Dermis microvascular lymphatic vessel endothelial cell (primary cell): ENCODE data around the gene MBD4. TPM values are rescaled to one million over a fixed set of nuclear protein-coding genes. Genes with fewer than 3 reads are reported as not detected.
"Not testable (repeated sequence)": the region's sequence is repeated elsewhere in the genome, so short reads cannot be mapped to it uniquely, and the experiment has no call there.

Experiments
- DNase-seq, 2 donors: peaks; one replicate each; pipeline versions ENCODE4 v3.0.0 to v3.0.0-alpha.2; 2010; ENCODE audit warnings: low read depth in 2 of 2
- total RNA-seq: library from RNA; depleted of rRNA; stranded (reverse); fragments of >200 nt; gene quantifications from 2 replicates; pipeline ENCODE4 v1.2.1, GENCODE V29; 2014

Gene MBD4
- 17.3 and 23.0 TPM in 2 replicates for total RNA-seq

DNA sequence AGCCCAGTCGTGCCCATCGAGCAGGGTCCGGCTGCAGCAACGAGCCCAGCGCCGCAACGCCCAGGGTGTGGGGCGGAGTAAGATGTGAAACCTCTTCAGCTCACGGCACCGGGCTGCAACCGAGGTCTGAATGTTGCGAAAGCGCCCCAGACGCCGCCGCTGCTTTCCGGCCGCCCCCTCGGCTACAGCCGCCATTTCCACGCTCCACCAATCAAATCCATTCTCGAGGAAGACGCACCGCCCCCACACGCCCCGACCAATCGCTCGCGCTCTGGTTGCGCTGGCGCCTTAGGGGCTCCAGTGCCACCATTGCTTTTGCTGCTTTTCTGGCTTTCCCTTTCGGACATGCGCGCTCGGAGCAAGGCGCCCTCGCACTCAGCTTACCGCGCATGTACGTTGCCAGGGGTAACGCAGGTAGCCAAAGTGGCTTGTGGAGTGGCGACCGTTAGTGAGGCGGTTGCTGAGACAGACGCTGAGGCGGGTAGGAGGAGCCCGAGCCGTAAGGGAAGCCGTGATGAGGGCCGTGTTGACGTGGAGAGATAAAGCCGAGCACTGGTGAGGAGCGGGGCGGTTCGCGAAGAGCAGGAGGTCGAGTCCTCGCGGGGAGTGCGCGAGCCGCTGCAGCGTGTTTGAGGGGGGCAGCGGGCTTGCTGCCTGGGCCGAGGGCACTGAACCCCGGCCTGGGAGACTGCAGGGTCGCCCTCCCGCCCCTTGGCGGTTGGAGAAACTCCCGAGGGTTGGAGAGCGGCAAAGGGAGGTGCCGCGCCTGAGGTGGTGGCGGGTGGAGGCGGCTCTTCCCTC is at the start of gene MBD4, which contains the start of gene IFT122:
TSS of gene MBD4 (minus strand) at position 132 of the 801 bp plus-strand sequence. CDS start at position 17, 115 bp downstream.
TSS of gene IFT122 (plus strand) at position 408 of the 801 bp plus-strand sequence. CDS start at position 515, 107 bp downstream.
- peak; percentile 97 to 99 for DNase-seq

DNA sequence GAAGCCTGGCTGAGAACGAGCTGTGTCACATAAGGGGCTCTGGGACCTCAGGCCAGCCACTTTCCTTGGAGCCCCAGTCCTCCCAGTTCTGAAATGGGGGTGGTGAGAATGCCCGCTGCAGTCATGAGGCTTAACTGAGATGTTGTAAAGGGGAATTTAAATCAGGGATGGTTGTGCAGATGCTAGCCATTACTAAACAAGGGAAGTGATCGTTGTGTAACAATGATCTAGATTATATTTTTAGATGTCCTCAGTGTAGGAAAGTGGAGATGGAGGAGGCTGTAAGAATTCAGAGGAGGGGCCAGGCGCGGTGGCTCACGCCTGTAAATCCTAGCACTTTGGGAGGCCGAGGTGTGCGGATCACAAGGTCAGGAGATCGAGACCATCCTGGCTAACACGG is 49.5 kb upstream of the MBD4 start:
- DNase-seq, result not testable (repeated sequence)

DNA sequence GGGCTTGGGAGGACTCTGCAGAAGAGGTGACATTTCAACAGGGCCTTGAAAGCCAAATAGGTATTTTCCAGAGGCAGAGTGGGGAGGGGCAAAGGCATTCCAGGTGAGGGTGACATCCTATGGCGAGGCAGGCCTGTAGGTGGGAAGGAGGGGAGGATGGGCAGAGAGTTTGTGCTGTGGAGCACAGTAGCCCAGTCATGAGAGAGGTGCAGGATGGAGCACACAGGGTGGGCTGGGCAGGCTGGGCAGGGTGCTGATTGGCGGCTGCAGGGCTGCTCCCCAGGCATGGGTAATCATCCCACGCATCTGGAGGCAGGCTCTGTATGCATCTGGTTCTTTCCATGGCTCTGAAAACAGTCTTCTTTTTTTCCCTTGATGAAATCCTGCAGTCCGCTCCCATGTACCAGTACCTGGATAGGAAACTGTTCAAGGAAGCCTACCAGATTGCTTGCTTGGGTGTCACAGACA is 48.2 kb upstream of the MBD4 start:
- DNase-seq, result not testable (repeated sequence)

DNA sequence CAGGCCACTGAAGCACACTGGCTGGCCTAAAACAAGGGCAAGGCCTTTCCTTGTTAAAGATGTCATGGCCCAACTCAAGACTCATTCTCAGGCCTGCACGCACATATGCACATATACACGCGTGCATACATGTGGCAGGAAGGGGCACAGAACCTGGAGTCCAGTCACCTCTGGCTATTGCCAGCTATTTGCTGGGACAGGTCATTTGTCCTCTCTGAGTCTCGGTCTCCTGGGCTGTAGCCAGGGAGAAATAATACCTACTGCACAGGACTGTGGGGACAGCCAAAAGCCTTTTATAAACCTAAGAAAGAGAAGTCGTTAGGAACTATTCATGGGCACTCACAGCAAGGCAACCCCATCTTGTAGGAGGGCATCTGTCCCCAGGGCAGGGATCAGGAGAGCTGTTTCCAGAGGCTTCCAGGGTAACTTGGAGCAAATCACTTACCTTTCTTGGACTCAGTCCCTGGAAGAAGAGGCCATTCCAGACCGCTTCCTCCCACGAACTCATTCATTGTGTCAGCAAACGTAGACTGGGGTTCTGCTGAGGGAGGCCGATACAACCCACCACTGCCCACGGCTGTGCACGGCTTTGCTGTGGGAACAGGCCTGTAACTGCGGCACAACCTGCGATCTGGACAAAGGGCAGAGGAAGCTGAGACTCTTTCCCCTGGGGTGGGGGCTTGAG is 47.6 kb upstream of the MBD4 start:
- DNase-seq, result no peak

DNA sequence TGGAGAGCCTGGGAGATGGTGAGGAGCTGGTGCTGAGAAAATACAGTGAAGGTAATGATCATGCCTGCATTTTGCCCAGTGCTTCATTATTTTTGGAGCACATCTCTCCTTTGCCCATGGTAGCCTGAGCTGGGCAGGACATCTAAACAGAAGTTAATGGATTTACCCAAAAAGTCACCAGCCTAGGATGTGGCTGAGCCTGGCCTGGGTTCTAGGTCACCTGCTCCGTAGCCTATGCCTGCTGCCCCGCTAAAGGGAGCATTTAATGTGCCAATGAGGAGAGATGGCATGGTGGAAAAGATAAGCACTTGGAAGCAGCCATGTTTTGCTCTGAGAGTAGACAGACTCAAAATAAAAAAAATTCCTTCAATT is 46.9 kb upstream of the MBD4 start:
- no peak for DNase-seq

DNA sequence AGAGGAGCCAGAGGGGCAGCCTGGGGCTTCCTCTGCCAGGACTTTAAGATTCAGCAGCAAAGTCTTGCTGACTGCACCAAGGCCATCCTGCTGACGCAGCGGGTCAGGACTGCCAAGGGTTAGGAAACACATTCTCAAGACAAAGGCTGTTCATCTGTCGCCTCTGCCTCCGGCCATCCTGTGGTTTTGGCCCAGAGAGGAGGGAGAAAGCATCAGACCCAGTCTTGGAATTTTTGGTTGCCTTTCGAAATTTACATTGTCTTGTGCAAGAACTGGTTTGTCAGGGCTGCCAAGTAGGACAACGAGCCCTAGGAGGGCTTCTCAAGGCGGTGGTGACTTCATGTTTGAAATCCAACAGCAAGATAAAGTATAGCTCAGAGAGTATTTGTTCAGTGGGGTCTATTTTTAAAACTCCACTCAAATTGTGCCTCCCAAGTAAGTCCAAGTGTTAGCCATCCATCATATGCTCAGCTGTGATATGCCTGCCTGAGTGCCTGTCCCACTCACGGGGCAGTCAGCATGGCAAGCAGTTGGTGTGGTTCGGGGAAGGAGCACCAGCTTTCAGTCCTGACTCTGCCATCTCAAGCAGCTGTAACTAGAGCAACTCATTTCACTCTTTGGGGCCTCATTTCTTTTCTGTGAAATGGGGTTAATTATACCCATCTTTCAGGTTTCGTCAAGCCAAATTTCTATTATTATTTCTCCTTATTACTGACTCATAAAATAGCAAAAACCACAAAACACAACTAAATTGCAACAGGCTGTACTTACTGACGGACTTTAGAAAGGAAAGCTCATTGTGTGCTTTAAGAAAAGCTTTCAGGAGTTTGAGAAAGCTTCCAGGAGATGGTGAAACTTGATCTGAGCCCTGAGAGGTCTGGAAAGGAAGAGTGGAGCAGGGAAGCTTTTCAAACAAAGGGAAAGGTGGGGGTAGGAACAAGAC is 46.2 kb upstream of the MBD4 start:
- DNase-seq, result no peak

DNA sequence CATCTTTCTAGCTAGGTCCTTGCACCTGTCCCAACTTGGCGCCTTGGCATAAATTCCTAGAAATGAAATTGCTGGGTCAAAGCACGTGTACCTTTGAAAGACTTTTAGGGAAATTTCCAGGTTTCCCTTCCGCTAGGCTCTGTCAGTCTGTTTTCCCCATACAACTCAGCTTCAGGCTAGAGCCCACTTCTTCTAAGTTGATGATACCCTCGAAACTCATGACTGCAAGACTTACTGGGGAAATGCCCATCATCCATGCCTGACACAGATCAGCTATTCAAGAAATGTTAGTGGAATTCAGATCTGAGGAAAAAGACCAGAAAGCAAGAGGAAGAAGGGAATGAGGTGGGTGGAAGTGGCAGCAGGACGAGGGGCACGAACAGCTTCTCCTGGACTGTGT is 45.4 kb upstream of the MBD4 start:
- not testable (repeated sequence) for DNase-seq

DNA sequence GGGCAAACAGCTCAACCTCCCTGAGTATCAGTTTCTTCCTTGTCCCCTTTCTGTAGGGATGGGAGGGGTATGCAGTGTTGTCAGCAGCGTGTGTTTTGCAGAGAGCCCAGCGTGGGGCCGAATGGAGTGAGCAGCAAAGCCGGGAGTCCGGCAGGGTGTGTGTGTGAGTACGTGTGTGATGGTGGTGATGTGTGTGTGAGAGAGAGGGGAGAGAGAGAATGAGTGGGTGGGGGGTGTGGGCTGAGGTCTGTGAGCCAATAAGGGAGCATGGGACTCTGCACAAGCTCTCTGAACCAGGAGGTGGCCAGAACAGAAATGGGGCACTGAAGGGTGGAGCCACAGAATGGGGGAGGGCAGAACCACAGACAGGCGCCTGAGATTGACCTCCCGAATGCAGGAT is 44.1 kb upstream of the MBD4 start:
- no peak for DNase-seq

DNA sequence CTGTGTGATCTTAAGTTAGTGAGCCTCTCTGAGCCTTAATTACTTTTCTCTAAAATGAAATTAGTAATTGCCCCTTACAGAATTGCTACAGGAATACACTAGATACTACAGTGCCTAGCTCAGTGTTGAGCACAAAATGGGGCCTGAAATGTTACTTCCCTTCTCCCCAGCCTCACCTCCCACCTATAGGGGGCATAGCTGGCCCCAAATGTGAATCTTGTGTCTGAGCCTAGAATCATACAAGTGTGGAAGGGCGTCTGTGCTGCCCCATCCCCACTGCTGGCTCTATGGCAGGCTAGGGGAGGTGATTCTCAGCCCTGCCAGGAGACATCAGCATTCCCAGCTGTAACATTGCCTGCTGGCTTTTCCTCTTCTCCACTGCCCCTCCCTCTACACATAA is 43.0 kb upstream of the MBD4 start:
- DNase-seq, result no peak

DNA sequence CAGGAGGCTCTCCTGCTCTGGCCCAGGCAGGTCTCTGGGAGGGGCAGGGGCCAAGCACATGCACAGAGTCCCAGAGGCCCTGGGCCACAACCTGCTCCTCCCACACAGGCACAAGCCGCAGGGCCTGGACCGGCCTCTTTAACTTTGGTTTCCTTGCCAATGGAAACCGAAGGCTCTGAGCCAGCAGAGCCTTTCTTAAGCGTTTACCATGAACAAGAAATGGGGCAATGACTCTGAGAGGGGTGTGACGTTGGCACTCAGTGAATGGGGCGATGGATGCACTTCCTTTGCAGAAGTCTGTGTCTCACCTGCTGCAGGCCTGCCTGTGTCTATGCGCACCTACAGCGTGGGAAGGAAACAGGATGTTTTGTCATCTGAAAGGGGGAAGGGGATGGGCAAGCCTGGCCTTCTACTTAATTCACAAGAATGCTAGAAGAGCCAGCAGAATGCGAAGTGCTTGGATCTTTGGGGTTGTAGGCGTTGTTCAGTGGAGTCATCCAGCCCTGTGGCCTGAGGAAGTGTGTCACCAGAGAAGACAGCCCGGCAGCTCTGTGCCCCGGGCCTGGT is 42.1 kb upstream of the MBD4 start:
- peak in 1 of 2 donors; percentile 50 for DNase-seq

DNA sequence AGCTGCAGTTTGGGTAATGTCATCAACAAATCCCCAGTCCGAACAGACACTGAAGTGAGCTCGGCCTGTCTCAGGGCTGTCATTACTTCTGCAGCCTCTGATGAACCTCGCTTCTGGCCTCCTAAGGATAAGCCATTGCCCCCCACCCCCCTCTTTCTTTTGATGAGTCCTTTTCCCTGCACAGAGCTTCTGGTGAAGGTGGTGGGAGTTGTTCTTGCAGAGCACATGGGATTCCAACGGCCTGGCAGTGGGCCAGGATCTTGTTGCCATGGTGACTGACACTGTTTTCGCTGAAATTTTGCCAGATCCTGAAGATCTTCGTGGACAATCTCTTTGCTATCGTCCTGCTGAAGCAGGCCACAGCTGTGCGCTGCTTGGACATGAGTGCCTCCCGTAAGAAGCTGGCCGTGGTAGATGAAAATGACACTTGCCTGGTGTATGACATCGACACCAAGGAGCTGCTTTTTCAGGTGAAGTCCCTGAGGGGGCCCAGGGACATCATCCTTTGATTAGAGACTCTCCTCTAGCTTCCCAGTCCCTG is 41.5 kb upstream of the MBD4 start:
- peak in 1 of 2 donors; percentile 63 for DNase-seq

DNA sequence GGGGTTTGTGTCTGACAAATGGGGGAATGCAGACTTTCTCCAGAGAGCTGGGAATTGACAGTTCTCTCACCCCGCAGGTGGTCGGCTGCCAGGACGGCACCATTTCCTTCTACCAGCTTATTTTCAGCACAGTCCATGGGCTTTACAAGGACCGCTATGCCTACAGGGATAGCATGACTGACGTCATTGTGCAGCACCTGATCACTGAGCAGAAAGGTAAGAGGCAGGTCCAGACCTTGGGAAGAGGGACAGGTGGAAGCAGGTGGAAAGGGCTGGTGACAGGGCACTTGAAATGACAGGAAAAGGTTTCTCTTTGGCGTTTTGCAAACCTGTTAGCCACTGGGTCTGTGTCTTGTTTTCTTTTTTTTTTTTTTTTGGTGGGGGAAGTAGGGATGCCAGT is 36.8 kb upstream of the MBD4 start:
- DNase-seq, result no peak

DNA sequence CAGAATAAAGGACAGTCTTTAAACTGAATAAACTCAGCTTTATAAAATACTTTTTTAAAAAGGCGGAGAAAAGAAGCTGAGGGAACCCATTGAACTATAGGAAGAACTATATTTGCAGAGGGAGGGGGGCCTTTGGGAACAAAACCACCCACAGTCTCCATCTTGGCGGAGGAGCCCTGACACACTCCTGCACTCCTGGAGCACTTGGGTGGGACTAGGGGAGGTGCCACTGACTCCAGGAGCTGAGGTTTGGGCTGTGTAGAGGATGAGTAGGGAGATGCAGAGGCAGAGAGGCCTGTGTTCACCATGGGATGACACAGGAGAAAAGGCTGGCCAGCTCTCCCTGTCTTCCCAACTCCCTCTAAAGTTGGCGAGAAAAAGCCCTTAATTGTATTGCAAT is 36.1 kb upstream of the MBD4 start:
- DNase-seq, result no peak

DNA sequence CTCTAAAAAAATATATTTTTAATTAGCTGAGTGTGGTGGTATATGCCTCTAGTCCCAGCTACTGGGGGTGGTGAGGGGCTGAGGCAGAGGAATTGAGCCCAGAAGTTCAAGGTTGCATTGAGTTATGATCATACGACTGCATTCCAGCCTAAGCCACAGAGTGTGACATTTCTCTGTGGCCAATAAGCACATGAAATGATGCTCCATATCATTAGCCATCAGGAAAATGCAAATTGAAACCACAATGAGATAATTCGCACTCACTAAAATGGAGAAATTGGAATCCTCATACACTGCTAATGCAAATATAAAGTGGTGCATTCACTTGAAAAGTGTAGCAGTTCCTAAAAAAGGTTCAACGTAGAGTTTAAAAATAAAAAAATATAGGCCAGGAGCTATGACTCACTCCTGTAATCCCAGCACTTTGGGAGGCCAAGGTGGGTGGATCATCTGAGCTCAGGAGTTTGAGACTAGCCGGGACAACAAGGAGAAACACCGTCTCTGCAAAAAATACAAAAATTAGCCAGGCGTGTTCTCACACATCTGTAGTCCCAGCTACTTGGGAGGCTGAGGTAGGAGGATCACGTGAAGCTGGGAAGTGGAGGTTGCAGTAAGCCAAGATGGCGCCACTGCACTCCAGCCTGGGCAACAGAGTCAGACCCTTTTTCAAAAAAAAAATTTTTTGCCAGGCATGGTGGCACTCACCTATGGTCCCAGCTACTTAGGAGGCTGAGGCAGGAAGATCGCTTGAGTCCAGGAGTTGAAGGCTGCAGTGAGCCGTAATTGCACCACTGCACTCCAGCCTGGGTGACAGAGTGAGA is 35.4 kb upstream of the MBD4 start:
- DNase-seq, result no peak

DNA sequence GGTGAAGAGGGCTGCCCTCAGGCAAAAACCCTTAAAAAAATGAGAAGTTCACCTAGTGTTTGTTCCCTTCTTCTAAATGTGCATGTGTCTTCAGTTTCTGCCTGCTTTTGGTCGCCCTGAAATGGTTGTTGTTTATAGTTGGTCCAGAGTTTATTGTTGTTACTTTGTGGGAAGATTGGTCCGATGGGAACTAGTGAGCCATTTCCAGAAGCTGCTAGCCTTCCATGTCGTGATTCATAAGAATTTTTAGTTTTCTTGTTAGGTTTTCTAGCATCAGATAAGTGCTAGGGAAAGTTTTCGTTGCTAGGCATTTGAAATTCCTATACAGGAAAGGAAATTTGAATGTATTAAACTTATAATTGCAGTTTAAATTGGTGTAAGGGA is 34.0 kb upstream of the MBD4 start:
- DNase-seq, result no peak

DNA sequence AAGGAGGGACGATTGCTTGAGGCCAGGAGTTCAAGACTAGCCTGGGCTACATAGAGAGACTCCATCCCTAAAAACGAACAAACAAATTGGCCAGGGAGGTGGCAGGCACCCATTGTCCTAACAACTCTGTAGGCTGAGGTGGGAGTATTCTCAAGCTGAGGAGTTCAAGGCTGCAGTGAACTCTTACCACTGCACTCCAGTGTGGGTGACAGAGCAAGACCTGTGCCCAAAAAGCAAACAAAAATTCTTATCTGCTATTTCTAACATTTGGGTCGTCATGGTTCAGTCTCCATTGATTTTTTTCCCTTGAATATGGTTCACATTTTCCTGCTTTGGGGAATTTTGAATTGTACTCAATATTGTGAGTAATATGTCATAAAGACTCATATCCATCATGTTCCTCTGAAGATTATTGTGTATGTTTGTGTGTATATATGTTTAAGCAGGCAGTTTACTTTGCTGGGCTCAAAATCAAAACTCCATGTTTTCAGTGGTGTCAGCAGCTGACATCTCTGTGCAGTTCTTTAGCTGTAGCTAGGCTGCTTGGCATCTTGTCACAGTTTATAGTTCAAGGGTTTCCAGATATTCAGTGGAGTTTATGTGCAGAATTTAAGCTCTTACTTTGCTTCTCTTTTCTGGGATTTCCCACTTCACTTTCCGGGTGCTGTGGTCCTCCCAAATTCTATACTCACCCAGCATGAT is 33.5 kb upstream of the MBD4 start:
- DNase-seq, result no peak

DNA sequence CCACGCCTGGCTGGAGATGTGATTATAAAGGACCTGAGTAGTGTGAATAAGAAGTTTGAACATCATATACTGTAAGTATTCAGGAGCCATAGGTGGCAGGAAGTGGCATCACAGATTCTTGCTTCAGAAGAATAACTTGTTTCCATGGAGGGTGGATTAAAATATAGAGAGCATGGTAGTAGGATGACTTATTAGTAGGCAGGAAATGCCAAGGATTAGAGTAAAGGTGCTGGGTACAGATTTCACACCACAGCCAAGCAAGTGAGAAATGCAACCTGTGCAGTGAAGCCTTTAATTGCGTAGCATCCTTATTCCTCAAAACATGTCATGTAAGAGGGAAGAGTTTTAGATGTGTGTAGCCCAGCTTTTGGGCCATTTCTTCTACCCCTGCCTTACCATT is 31.1 kb upstream of the MBD4 start:
- DNase-seq, result no peak

DNA sequence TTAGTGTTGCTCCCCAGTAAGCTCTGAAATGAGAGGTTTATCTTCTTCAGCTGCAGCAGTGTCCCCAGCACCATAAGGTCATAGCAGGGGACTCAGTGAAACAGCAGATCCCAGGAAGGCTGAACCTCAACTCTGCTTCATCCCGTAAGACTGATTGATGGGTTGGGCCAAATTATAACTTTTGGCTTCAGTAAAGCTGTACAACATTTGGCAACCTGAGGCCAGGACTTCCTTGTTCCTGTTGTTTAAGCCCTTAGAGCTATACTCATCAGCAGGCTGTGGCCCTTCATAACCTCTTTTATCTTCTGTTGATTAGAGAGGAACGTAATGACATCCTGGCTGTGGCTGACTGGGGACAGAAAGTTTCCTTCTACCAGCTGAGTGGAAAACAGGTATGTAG is 29.3 kb upstream of the MBD4 start:
- peak in 1 of 2 donors; percentile 31 for DNase-seq

DNA sequence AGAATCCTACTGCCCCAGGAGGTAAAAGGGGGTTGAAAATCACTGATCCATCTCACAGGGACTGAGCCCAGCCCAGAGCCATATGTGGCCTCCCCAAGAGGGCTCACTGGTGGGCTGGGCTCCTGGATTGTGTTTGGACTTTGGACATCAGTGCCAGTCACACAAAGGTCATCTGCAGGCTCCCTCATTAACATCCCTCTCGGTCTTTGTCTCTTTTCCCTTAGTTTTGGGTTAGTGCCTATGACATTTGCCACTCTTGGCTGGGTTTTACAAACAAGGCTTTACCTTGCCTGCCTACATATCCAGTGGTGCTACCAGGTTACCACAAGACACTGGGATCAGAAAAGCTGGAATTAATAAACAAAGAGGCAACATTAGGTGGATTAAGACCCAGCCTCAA is 28.2 kb upstream of the MBD4 start:
- no peak for DNase-seq

DNA sequence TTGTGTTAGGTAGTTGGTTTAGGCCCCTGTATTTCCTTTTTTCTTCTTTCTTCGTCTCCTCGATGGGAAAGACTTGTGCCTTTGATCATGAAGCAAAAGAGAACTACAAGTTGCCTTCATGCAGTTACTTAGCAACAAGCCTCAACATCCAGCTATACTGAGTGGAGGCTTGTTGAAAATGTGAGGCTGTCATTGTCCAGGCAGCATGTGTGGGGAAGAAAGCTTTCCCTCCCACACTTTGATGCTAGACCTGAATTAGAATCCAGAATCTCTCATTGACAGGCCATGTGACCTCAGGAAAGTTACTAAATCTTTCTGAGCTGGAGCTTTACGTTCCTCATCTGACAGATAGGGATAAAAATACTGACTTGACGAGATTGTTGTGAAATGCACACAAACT is 24.0 kb upstream of the MBD4 start:
- DNase-seq, result no peak
